ENCODE data around the gene ZRSR2. TPM values are rescaled to one million over a fixed set of nuclear protein-coding genes. Genes with fewer than 3 reads are reported as not detected.
"Not testable (repeated sequence)": the region's sequence is repeated elsewhere in the genome, so short reads cannot be mapped to it uniquely, and the experiment has no call there.

The ZRSR2 gene
- total RNA-seq, 4 donors from 2014 or later = 5.3 to 263 (median 12.4) TPM; not detected in 1

- TF ChIP-seq CTCF (IDR thresholded peaks at IDR 0.05) (no peak), EP300 (IDR thresholded peaks at IDR 0.05; ENCODE audit: low read depth) (no peak), POLR2AphosphoS5 (IDR thresholded peaks at IDR 0.05) (no peak), POLR2A (IDR thresholded peaks at IDR 0.05) (no peak)
- WGBS, 2 donors (ENCODE audit: low coverage in 1 of 2) = 0 to 16% methylated on average over 1 to 4 of the region's 4 CpGs
- Histone ChIP-seq H3K9me3 (no peaks in the 10 kb centered on the region), H3K36me3 (no peaks in the 10 kb centered on the region), H3K4me1 (peaks cover 0 to 25% (median 6%) of the 10 kb centered on the region in 4 donors), H3K27ac (peak overlapping the region; percentile 71 to 79 (median 72)), H3K4me3 (no peak overlapping the region), H3K27me3 (no peaks in the 10 kb centered on the region)
- intact Hi-C loops (cut with DNase I; ENCODE audit: low total_unique reads) (no loop called here), in situ Hi-C loops (cut with MboI; ENCODE audit: low pct_ligation_motif_present in 1 of 4, low pct_unique_long_range_greater_than_20kb in 1 of 4, low sequenced_read_pairs in 3 of 4) (no loop called here)
- DNase-seq = no peak
These were observed 39.0 kb upstream of the ZRSR2 start for GRCh38 chrX:15751155-15751819.

GRCh38 chrX:15755091-15755490 lies 35.2 kb upstream of the ZRSR2 start:
- TF ChIP-seq CTCF (IDR thresholded peaks at IDR 0.05) = no peak
- TF ChIP-seq POLR2A (IDR thresholded peaks at IDR 0.05) = no peak
- no peak for TF ChIP-seq EP300 (IDR thresholded peaks at IDR 0.05; ENCODE audit: low read depth)
- TF ChIP-seq POLR2AphosphoS5 (IDR thresholded peaks at IDR 0.05) = no peak
- intact Hi-C loops (cut with DNase I; ENCODE audit: low total_unique reads) (no loop called here), in situ Hi-C loops (cut with MboI; ENCODE audit: low pct_ligation_motif_present in 1 of 4, low pct_unique_long_range_greater_than_20kb in 1 of 4, low sequenced_read_pairs in 3 of 4) (no loop called here)
- H3K9me3 ChIP-seq = no peaks in the 10 kb centered on the region
- 96% methylated on average over 2 of the region's 2 CpGs; no CpG with 5 or more reads in 1 of the 2 donors for WGBS, 2 donors (ENCODE audit: low coverage in 1 of 2)
- no peak overlapping the region for H3K27ac ChIP-seq
- H3K4me1 ChIP-seq = peaks cover 0 to 19% (median 6%) of the 10 kb centered on the region in 4 donors
- no peaks in the 10 kb centered on the region for H3K36me3 ChIP-seq
- DNase-seq = no peak
- H3K4me3 ChIP-seq = no peak overlapping the region
- no peaks in the 10 kb centered on the region for H3K27me3 ChIP-seq

GRCh38 chrX:15758140-15758539 lies 32.1 kb upstream of the ZRSR2 start:
- Histone ChIP-seq H3K27me3 (no peaks in the 10 kb centered on the region), H3K27ac (no peak overlapping the region), H3K36me3 (no peaks in the 10 kb centered on the region), H3K9me3 (no peaks in the 10 kb centered on the region), H3K4me1 (no peaks in the 10 kb centered on the region), H3K4me3 (no peak overlapping the region)
- WGBS, 2 donors (ENCODE audit: low coverage in 1 of 2) = 60 to 82% methylated on average over 1 to 4 of the region's 4 CpGs
- DNase-seq = no peak
- intact Hi-C loops (cut with DNase I; ENCODE audit: low total_unique reads) (no loop called here), in situ Hi-C loops (cut with MboI; ENCODE audit: low pct_ligation_motif_present in 1 of 4, low pct_unique_long_range_greater_than_20kb in 1 of 4, low sequenced_read_pairs in 3 of 4) (no loop called here)
- TF ChIP-seq CTCF (IDR thresholded peaks at IDR 0.05) = no peak
- no peak for TF ChIP-seq EP300 (IDR thresholded peaks at IDR 0.05; ENCODE audit: low read depth)
- TF ChIP-seq POLR2A (IDR thresholded peaks at IDR 0.05) = no peak
- no peak for TF ChIP-seq POLR2AphosphoS5 (IDR thresholded peaks at IDR 0.05)

GRCh38 chrX:15759886-15760285 lies 30.4 kb upstream of the ZRSR2 start:
- H3K4me1 ChIP-seq; H3K4me3 ChIP-seq; intact Hi-C loops (cut with DNase I; ENCODE audit: low total_unique reads); H3K27ac ChIP-seq; in situ Hi-C loops (cut with MboI; ENCODE audit: low pct_ligation_motif_present in 1 of 4, low pct_unique_long_range_greater_than_20kb in 1 of 4, low sequenced_read_pairs in 3 of 4); H3K36me3 ChIP-seq; DNase-seq; H3K27me3 ChIP-seq; H3K9me3 ChIP-seq: not testable (repeated sequence)
- 67 to 88% methylated on average over 1 to 6 of the region's 6 CpGs for WGBS, 2 donors (ENCODE audit: low coverage in 1 of 2)
